ENCODE measurements around the gene DNAJC1. TPM values are rescaled to one million over a fixed set of nuclear protein-coding genes. Genes with fewer than 3 reads are reported as not detected.

DNAJC1 gene
- total and polyA plus RNA-seq, 2 experiments from 2014 or later: 32.6 to 57.1 TPM

DNA sequence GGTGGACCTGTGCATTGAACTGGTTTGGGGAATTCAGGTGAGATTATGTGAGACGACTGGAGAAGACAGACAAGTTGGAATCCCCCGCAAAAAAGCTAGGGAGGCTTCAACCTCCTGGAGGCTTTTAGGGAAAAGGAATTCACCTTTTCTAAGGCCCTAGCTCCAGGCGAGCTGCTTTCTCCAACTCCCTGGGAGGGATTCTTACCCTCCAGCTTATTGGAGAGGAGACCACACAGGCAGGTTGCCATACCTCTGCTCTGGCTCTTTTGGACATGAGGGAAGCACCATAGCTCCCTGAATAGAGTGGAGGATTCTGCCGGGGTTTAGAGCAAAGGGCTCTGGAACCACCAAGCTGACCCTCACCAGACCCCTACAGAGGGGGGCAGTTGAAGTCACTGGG lies 255.7 kb downstream of the DNAJC1 start:
- no peak for DNase-seq (ENCODE audit: low read depth in 1 of 2, low spot score in 1 of 2)
- Histone ChIP-seq H3K36me3 (peaks cover 13% of the 10 kb centered on the region), H3K4me1 (ENCODE audit: low read depth) (no peaks in the 10 kb centered on the region), H3K27me3 (no peaks in the 10 kb centered on the region), H3K4me3 (no peak overlapping the region), H3K27ac (no peak overlapping the region), H3K9me3 (ENCODE audit: low read depth) (no peaks in the 10 kb centered on the region)
- TF ChIP-seq, protein P1, sequence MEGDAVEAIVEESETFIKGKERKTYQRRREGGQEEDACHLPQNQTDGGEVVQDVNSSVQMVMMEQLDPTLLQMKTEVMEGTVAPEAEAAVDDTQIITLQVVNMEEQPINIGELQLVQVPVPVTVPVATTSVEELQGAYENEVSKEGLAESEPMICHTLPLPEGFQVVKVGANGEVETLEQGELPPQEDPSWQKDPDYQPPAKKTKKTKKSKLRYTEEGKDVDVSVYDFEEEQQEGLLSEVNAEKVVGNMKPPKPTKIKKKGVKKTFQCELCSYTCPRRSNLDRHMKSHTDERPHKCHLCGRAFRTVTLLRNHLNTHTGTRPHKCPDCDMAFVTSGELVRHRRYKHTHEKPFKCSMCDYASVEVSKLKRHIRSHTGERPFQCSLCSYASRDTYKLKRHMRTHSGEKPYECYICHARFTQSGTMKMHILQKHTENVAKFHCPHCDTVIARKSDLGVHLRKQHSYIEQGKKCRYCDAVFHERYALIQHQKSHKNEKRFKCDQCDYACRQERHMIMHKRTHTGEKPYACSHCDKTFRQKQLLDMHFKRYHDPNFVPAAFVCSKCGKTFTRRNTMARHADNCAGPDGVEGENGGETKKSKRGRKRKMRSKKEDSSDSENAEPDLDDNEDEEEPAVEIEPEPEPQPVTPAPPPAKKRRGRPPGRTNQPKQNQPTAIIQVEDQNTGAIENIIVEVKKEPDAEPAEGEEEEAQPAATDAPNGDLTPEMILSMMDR (IDR thresholded peaks at IDR 0.05; ENCODE audit: low read depth, low read length): no peak

DNA sequence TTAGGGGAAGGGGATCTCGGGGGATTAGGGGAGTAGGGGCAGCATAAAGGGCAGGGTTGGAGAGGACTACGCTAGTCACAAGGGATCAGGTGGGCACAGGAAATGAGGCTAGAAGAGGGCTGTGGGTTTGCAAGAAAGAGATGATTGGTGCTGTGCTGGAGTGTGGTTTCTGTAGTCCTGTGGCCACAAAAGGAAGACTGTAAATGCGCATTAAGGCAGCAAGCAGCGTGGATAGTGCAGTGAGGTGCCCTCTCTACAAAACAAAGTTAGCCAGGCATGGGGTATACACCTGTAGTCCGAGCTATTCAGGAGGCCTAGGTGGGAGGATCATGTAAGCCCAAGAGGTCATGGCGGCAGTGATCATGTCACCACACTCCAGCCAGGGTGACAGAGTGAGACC lies 257.4 kb downstream of the DNAJC1 start:
- no peak overlapping the region for H3K4me3 ChIP-seq

DNA sequence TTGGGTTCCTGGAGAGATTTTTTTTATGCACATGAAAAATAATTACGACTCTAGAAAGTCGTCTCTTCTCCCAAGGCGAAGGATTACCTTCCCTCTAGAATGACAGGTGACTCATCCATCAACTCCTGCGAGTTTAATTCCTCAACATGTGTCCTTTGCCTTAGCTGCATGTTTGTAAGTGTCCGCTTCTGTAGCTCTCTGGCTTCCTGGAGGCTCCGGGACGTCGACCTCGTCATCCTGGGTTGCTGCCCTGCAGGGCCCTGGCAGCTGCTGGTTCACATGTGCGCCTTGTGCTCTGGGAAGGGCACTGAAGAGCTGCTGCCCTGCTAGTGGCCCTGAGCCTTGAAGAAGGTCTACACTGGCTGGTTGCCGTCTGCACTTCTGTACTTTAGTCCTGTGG lies 259.3 kb downstream of the DNAJC1 start:
- no peak overlapping the region for H3K27ac ChIP-seq
- peaks cover 40% of the 10 kb centered on the region for H3K36me3 ChIP-seq
- TF ChIP-seq, protein P1 (IDR thresholded peaks at IDR 0.05; ENCODE audit: low read depth, low read length): no peak
- no peaks in the 10 kb centered on the region for H3K4me1 ChIP-seq (ENCODE audit: low read depth)
- no peaks in the 10 kb centered on the region for H3K9me3 ChIP-seq (ENCODE audit: low read depth)
- DNase-seq (ENCODE audit: low read depth in 1 of 2, low spot score in 1 of 2): no peak
- H3K4me3 ChIP-seq: no peak overlapping the region
- no peaks in the 10 kb centered on the region for H3K27me3 ChIP-seq

More for the DNA sequence above, 257.4 kb downstream of the DNAJC1 start:
- TF ChIP-seq, protein P1 (IDR thresholded peaks at IDR 0.05; ENCODE audit: low read depth, low read length): no peak
- H3K27ac ChIP-seq: no peak overlapping the region
- no peak for DNase-seq (ENCODE audit: low read depth in 1 of 2, low spot score in 1 of 2)
- no peaks in the 10 kb centered on the region for H3K27me3 ChIP-seq
- no peaks in the 10 kb centered on the region for H3K4me1 ChIP-seq (ENCODE audit: low read depth)
- H3K36me3 ChIP-seq: peaks cover 30% of the 10 kb centered on the region
- H3K9me3 ChIP-seq (ENCODE audit: low read depth): no peaks in the 10 kb centered on the region

DNA sequence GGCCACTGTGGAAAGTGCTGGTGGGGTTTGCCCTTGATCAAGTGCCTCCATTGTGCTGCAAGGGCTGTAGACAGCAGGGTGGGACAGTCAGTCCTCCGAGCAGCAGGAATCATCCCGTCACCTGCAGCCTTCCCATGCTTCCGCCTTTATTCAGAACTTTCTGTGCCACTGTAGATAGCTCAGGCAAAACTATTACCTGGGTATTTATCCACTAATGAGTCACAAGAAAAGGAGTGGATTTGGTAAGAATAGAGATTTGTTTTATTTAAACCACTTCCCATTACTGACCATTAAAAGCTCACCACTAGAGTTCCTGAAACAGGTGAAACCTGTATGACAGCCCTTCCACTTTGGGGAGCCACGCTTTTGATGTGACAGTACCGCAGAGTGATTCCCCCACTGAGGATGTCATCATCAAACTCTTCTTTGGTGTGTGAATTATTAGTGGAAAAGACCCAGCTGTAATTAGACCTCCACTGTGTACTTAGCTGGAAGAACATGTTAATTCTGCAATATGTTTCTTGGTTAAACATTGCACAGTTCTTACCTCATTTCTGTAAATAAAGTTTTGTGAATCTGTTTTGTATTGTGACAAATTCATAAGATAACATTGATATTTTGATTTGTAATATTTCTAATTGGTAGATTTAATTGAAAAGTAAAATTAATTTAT lies 260.7 kb downstream of the DNAJC1 start:
- Histone ChIP-seq H3K27ac (no peak overlapping the region), H3K36me3 (peaks cover 40% of the 10 kb centered on the region), H3K4me1 (ENCODE audit: low read depth) (no peaks in the 10 kb centered on the region), H3K27me3 (no peaks in the 10 kb centered on the region), H3K4me3 (no peak overlapping the region), H3K9me3 (ENCODE audit: low read depth) (no peaks in the 10 kb centered on the region)
- DNase-seq (ENCODE audit: low read depth in 1 of 2, low spot score in 1 of 2): no peak
- TF ChIP-seq, protein P1 (IDR thresholded peaks at IDR 0.05; ENCODE audit: low read depth, low read length): no peak

DNA sequence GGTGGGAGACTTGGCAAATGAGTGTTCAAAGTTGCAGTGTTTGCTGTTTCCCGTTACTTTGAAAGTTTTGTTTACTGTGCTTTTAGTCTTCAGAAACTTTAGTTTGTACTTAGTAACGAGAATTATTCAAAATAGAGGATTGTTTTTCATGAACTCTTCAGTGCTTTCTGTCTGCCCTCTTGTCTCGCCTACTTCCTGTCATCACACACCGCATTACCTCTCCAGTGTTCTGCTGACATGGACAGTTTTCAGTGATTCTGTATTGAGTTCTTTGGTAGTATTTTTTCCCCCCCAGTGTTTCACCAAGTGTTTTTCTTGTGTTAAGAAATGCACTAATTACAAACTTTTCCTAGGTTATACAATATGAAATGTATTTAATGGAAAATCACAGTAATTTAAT lies 262.5 kb downstream of the DNAJC1 start:
- no peaks in the 10 kb centered on the region for H3K9me3 ChIP-seq (ENCODE audit: low read depth)
- no peak overlapping the region for H3K4me3 ChIP-seq
- H3K27ac ChIP-seq: peak overlapping the region; percentile 4
- H3K36me3 ChIP-seq: peaks cover 40% of the 10 kb centered on the region
- no peak for DNase-seq (ENCODE audit: low read depth in 1 of 2, low spot score in 1 of 2)
- TF ChIP-seq, protein P1 (IDR thresholded peaks at IDR 0.05; ENCODE audit: low read depth, low read length): no peak
- H3K27me3 ChIP-seq: no peaks in the 10 kb centered on the region
- H3K4me1 ChIP-seq (ENCODE audit: low read depth): no peaks in the 10 kb centered on the region
